Measurements from ENCODE around the gene MAD2L2. TPM values are rescaled to one million over a fixed set of nuclear protein-coding genes. Genes with fewer than 3 reads are reported as not detected.

The MAD2L2 gene
- total RNA-seq = 35.0 TPM
- 10 to 100 TPM; 25.1 to 39.9 (median 30.8) TPM for polyA plus RNA-seq (ENCODE audit: insufficient read depth in 1 of 8, insufficient read length in 8 of 8, low replicate concordance in 1 of 8)
- long read RNA-seq, donor 1, transcript MAD2L2-207 (9 exons, 1,118 nt) = major isoform, 6 of 7 reads
- long read RNA-seq, donor 1, partial matches to known transcripts = 0 of 7 reads
- long read RNA-seq, donor 1, other reads (novel, unspliced or antisense) = 0 of 7 reads
- long read RNA-seq, donor 2, partial matches to known transcripts = 0 of 2 reads
- long read RNA-seq, donor 2, other reads (novel, unspliced or antisense) = 0 of 2 reads
- long read RNA-seq, donor 3, transcript MAD2L2-207 (9 exons, 1,118 nt) = major isoform, 12 of 48 reads
- long read RNA-seq, donor 3, partial matches to known transcripts = 35 of 48 reads
- long read RNA-seq, donor 3, other reads (novel, unspliced or antisense) = 0 of 48 reads
- long read RNA-seq, donor 4, transcript MAD2L2-207 (9 exons, 1,118 nt) = major isoform, 6 of 9 reads
- long read RNA-seq, donor 4, partial matches to known transcripts = 0 of 9 reads
- long read RNA-seq, donor 4, other reads (novel, unspliced or antisense) = 0 of 9 reads
- long read RNA-seq, donor 5, transcript MAD2L2-207 (9 exons, 1,118 nt) = major isoform, 29 of 37 reads
- long read RNA-seq, donor 5, transcript MAD2L2-204 (9 exons, 872 nt) = minor isoform, 8 of 37 reads
- long read RNA-seq, donor 5, partial matches to known transcripts = 0 of 37 reads
- long read RNA-seq, donor 5, other reads (novel, unspliced or antisense) = 0 of 37 reads
- long read RNA-seq, donor 6, transcript MAD2L2-207 (9 exons, 1,118 nt) = major isoform, 15 of 26 reads
- long read RNA-seq, donor 6, partial matches to known transcripts = 9 of 26 reads
- long read RNA-seq, donor 6, other reads (novel, unspliced or antisense) = 0 of 26 reads
- long read RNA-seq, donor 7, transcript MAD2L2-207 (9 exons, 1,118 nt) = major isoform, 9 of 10 reads
- long read RNA-seq, donor 7, partial matches to known transcripts = 0 of 10 reads
- long read RNA-seq, donor 7, other reads (novel, unspliced or antisense) = 0 of 10 reads
- long read RNA-seq, donor 8, transcript MAD2L2-207 (9 exons, 1,118 nt) = major isoform, 6 of 8 reads
- long read RNA-seq, donor 8, partial matches to known transcripts = 0 of 8 reads
- long read RNA-seq, donor 8, other reads (novel, unspliced or antisense) = 0 of 8 reads
- long read RNA-seq, donor 9, transcript MAD2L2-207 (9 exons, 1,118 nt) = major isoform, 5 of 6 reads
- long read RNA-seq, donor 9, partial matches to known transcripts = 0 of 6 reads
- long read RNA-seq, donor 9, other reads (novel, unspliced or antisense) = 0 of 6 reads
- long read RNA-seq, donor 10, transcript MAD2L2-207 (9 exons, 1,118 nt) = major isoform, 12 of 12 reads
- long read RNA-seq, donor 10, partial matches to known transcripts = 0 of 12 reads
- long read RNA-seq, donor 10, other reads (novel, unspliced or antisense) = 0 of 12 reads
- long read RNA-seq, donor 11, transcript MAD2L2-207 (9 exons, 1,118 nt) = major isoform, 9 of 9 reads
- long read RNA-seq, donor 11, partial matches to known transcripts = 0 of 9 reads
- long read RNA-seq, donor 11, other reads (novel, unspliced or antisense) = 0 of 9 reads

DNA sequence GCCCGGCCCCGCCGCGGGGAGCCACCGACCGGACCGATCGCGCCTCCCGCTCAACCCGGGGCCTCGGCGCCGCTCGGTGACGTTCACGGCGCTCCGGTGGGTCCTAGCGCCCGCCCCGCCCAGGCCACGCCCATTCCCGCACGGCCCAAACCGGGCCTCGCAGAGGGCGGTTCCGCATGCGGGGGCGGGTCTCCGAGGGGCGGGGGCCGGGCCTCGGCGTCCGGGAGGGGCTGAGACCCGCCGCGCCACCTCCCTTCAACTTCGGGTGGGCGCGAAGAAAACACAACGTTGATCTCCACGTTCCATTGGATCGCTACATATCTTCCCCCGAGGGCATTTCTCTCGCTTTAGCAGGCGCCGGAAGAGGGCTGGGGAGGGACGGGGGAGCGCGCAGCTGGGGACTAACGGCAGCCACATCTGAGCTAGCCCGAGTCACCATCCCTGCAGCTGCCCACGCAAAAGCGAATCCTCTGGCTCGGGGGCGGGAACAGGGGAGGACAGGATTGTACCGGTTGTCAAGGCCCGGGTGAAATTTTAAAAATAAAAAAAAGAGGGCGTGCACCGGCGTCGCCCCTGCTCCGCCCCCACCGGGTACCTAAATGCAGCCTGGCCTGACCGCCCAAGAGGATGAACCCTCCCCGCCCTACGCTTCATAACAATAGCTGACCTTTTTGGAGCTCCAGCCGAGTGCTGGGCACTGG is at the start of gene MAD2L2:
Gene MAD2L2, minus strand, starts transcription at position 78 of the 701 bp plus-strand sequence. CDS start 547 bp downstream, outside the sequence.
- Histone ChIP-seq H3K4me1 (ENCODE audit: control insufficient read depth, insufficient read depth, low read length) (peaks cover 16% of the 10 kb centered on the region), H3K9me3 (replicated peaks; ENCODE audit: control insufficient read depth, low read depth, low read length) (no peaks in the 10 kb centered on the region), H3K4me3 (ENCODE audit: low read length) (peak within 1 kb of the TSS; percentile 91), H3K27ac (ENCODE audit: low read length) (peak within 1 kb of the TSS; percentile 75), H3K27me3 (ENCODE audit: control insufficient read depth, insufficient read depth, low read length) (peaks cover 10% of the 10 kb centered on the region), H3K36me3 (ENCODE audit: control insufficient read depth, insufficient read depth, low read length) (peaks cover 16% of the 10 kb centered on the region)
- peak; percentile 94 for DNase-seq
- under 1% methylated on average over 59 of the region's 71 CpGs for WGBS (ENCODE audit: insufficient coverage)

DNA sequence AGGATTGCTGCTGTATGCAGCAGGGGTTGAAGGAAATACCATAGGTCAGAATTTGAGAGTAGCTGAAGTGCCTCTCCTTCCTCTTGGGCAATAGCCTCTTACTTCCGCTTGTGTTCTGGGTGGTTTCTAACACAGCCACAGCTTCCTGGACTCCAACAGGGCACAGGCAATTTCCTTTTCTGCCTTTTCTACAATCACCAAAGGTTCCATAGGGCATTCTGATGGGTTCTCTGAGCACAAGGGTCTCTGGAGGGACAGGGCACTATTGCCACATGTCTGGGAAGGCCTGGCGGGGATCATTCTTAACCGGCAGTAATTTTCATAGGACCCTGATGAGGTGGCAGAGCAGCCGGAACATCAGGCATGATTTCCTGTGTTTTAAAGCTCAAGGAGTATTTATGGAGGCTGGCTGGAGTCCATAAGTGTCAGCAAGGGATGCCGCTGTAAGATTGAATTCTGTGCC is 49.5 kb upstream of the MAD2L2 start:
- Histone ChIP-seq H3K27me3 (ENCODE audit: control insufficient read depth, insufficient read depth, low read length) (no peaks in the 10 kb centered on the region), H3K4me3 (ENCODE audit: low read length) (no peak overlapping the region), H3K9me3 (replicated peaks; ENCODE audit: control insufficient read depth, low read depth, low read length) (no peaks in the 10 kb centered on the region), H3K36me3 (ENCODE audit: control insufficient read depth, insufficient read depth, low read length) (no peaks in the 10 kb centered on the region), H3K4me1 (ENCODE audit: control insufficient read depth, insufficient read depth, low read length) (peaks cover 35% of the 10 kb centered on the region), H3K27ac (ENCODE audit: low read length) (peak overlapping the region; percentile 20)
- WGBS (ENCODE audit: insufficient coverage) = 39% methylated on average over 5 of the region's 5 CpGs
- peak; percentile 74 for DNase-seq

DNA sequence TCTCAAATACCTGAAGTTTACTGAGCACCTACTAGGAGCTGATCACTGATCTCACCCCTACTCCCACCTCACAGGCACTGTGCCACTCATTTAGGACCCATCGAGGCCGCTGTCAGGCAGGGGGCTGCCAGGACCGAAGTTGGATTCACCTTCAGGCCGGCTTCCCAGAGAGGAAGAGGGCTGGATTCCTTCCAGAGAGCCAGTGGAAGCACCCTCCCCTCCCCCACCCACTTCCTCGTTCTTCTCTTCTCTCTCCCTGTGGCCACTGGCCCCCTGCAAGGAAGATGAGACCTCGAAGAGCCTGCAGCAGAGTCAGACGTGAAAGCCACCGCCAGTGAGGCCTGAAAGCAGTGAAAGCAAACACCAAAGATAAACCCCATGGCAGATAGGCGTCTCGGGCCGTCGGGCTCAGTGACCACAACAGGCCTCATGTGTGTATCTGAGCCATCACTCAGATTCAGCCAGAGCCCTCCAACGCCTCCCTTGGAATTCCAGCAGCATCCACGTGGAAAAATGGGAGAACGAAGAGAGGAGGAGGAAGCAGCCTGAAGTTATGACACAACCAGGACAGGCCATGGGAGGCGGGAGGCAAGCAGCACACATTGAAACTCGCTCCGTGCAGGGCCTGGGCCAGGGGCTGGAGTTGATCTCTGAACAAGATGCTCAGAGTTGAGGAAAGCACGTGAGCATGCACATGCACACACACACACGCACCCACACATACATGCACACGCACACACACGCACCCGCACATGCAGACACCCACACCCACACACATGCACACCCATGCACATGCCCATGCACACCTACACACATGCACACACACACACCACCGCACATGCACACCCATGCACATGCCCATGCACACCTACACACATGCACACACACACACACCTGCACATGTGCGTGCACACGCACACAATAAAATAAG is 48.8 kb upstream of the MAD2L2 start:
- no peaks in the 10 kb centered on the region for H3K27me3 ChIP-seq (ENCODE audit: control insufficient read depth, insufficient read depth, low read length)
- H3K4me3 ChIP-seq (ENCODE audit: low read length) = no peak overlapping the region
- H3K4me1 ChIP-seq (ENCODE audit: control insufficient read depth, insufficient read depth, low read length) = peaks cover 31% of the 10 kb centered on the region
- WGBS (ENCODE audit: insufficient coverage) = 45% methylated on average over 22 of the region's 26 CpGs
- H3K36me3 ChIP-seq (ENCODE audit: control insufficient read depth, insufficient read depth, low read length) = no peaks in the 10 kb centered on the region
- no peak overlapping the region for H3K27ac ChIP-seq (ENCODE audit: low read length)
- peak; percentile 38 for DNase-seq
- H3K9me3 ChIP-seq (replicated peaks; ENCODE audit: control insufficient read depth, low read depth, low read length) = no peaks in the 10 kb centered on the region

DNA sequence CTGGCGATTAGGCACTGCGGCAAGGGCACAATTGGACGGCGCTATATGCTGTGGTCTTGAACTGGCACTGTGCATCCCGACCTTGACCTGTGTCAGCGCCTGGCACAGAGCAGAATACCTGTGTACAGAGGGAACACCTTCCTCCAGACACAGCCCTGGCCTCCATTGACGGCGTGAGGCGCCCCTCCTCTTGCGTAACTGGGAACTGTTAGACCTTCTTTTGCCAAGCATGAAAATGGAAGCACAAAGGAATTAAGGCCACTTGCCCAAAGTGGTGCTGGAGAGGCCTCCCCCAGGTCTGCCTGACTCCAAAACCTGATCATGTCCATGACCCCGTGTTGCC is 48.2 kb upstream of the MAD2L2 start:
- Histone ChIP-seq H3K4me1 (ENCODE audit: control insufficient read depth, insufficient read depth, low read length) (peaks cover 31% of the 10 kb centered on the region), H3K36me3 (ENCODE audit: control insufficient read depth, insufficient read depth, low read length) (no peaks in the 10 kb centered on the region), H3K27ac (ENCODE audit: low read length) (no peak overlapping the region), H3K9me3 (replicated peaks; ENCODE audit: control insufficient read depth, low read depth, low read length) (no peaks in the 10 kb centered on the region), H3K27me3 (ENCODE audit: control insufficient read depth, insufficient read depth, low read length) (no peaks in the 10 kb centered on the region), H3K4me3 (ENCODE audit: low read length) (no peak overlapping the region)
- no peak for DNase-seq
- WGBS (ENCODE audit: insufficient coverage) = 91% methylated on average over 11 of the region's 11 CpGs

DNA sequence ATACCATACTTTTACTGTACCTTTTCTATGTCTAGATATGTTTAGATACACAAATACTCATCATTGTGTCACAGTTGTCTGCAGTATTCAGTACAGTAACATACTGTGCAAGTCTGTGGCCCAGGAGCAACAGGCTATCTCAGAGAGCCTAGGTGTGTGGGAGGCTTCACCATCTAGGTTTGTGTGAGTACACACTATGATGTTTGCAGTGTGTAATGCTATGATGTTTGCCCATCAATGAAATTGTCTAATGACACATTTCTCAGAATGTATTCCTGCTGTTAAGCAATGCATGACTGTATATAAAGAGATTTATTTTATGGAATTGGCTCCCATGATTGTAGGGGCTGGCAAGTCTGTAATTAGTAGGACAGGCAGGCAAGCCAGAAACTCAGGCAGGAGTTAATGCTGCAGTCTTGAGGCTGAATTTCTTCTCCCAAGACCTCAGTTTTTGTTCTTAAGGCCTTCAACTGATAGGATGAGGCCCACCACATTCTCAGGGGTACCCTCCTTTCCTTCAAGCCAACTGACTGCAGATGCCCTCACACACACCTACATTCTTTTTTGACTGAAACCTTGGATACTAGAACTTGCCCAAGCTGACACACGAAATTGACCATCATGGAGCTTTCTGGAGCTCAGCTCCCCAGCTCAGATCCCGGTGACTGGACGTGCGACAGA is 47.3 kb upstream of the MAD2L2 start:
- peaks cover 31% of the 10 kb centered on the region for H3K4me1 ChIP-seq (ENCODE audit: control insufficient read depth, insufficient read depth, low read length)
- WGBS (ENCODE audit: insufficient coverage) = 98% methylated on average over 4 of the region's 4 CpGs
- H3K27ac ChIP-seq (ENCODE audit: low read length) = no peak overlapping the region

DNA sequence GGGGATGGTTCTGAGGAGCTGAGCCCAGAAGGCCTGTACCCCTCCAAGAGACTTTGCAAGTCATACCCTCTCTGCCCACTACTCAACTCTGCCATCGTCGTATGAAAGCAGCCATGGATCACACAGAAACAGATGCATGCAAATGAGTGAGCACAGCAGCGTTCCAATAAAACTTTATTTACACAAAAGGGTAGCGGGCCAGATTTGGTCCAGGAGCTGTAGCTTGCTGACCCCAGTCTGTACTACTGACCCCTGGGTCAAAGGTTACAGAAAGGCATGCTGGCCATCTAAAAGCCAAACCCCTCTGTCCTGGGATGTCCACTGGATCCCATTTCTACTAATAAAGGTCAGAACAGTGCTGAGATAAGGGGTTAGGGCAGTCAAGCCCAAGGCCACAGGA is 46.2 kb upstream of the MAD2L2 start:
- Histone ChIP-seq H3K4me3 (ENCODE audit: low read length) (no peak overlapping the region), H3K36me3 (ENCODE audit: control insufficient read depth, insufficient read depth, low read length) (no peaks in the 10 kb centered on the region), H3K27me3 (ENCODE audit: control insufficient read depth, insufficient read depth, low read length) (no peaks in the 10 kb centered on the region), H3K9me3 (replicated peaks; ENCODE audit: control insufficient read depth, low read depth, low read length) (no peaks in the 10 kb centered on the region), H3K27ac (ENCODE audit: low read length) (no peak overlapping the region), H3K4me1 (ENCODE audit: control insufficient read depth, insufficient read depth, low read length) (peaks cover 25% of the 10 kb centered on the region)
- DNase-seq = no peak
- 79% methylated on average over 3 of the region's 4 CpGs for WGBS (ENCODE audit: insufficient coverage)

More for the DNA sequence above, 47.3 kb upstream of the MAD2L2 start:
- H3K4me3 ChIP-seq (ENCODE audit: low read length) = no peak overlapping the region
- no peaks in the 10 kb centered on the region for H3K36me3 ChIP-seq (ENCODE audit: control insufficient read depth, insufficient read depth, low read length)
- H3K27me3 ChIP-seq (ENCODE audit: control insufficient read depth, insufficient read depth, low read length) = no peaks in the 10 kb centered on the region
- H3K9me3 ChIP-seq (replicated peaks; ENCODE audit: control insufficient read depth, low read depth, low read length) = no peaks in the 10 kb centered on the region
- no peak for DNase-seq

DNA sequence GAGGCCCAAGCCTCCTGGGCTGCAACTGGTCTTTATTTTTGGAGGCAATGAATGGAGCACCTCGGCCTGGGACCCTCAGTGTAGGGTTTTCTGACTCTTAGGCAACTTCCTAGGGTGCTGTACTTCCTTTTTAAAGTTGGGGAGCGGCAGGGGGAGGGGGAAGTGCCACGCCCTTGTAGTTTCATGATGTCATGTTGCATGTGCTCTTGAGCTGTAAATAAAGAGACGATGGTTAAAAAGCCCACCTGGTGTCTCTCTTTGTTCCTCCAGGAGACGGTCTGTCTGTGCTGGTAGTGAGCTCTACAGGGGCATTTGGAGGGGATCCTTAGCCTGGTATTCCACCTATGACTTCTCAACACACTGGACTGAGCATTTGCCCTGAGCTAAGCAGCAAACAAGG is 44.7 kb upstream of the MAD2L2 start:
- Histone ChIP-seq H3K4me1 (ENCODE audit: control insufficient read depth, insufficient read depth, low read length) (peaks cover 15% of the 10 kb centered on the region), H3K9me3 (replicated peaks; ENCODE audit: control insufficient read depth, low read depth, low read length) (no peaks in the 10 kb centered on the region), H3K27me3 (ENCODE audit: control insufficient read depth, insufficient read depth, low read length) (no peaks in the 10 kb centered on the region), H3K4me3 (ENCODE audit: low read length) (no peak overlapping the region), H3K36me3 (ENCODE audit: control insufficient read depth, insufficient read depth, low read length) (no peaks in the 10 kb centered on the region), H3K27ac (ENCODE audit: low read length) (no peak overlapping the region)
- 63% methylated on average over 4 of the region's 5 CpGs for WGBS (ENCODE audit: insufficient coverage)
- no peak for DNase-seq

DNA sequence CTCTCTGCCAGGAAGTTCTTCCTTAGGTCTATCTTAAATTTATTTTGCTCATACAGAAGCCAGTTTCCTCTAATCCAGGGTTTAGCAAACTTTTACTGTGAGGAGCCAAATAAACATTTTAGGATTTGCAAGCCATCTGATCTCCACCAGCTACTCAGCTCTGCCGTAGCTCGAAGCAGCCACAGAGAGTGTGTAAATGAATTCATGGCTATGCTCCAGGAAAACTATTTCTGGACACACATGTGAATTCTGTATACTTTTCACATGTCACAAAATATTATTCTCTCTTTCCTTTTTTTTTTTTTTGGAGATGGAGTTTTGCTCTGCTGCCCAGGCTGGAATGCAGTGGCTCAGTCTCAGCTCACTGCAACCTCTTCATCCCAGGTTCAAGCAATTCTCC is 41.6 kb upstream of the MAD2L2 start:
- Histone ChIP-seq H3K4me1 (ENCODE audit: control insufficient read depth, insufficient read depth, low read length) (peaks cover 8% of the 10 kb centered on the region), H3K9me3 (replicated peaks; ENCODE audit: control insufficient read depth, low read depth, low read length) (no peaks in the 10 kb centered on the region), H3K27me3 (ENCODE audit: control insufficient read depth, insufficient read depth, low read length) (peaks cover 5% of the 10 kb centered on the region), H3K27ac (ENCODE audit: low read length) (no peak overlapping the region), H3K36me3 (ENCODE audit: control insufficient read depth, insufficient read depth, low read length) (no peaks in the 10 kb centered on the region), H3K4me3 (ENCODE audit: low read length) (no peak overlapping the region)
- DNase-seq = peak; percentile 81
- no CpG with 5 or more reads among the region's 2 CpGs for WGBS (ENCODE audit: insufficient coverage)
